Measurements from ENCODE around the gene PRR29. TPM values are rescaled to one million over a fixed set of nuclear protein-coding genes. Genes with fewer than 3 reads are reported as not detected.

The PRR29 gene
- total and polyA plus RNA-seq, 8 donors = 0.08 to 0.92 (median 0.50) TPM; not detected in 5

- Histone ChIP-seq H3K27me3 (no peaks in the 10 kb centered on the region), H3K4me3 (no peak overlapping the region), H3K4me1 (peaks cover 0 to 18% (median 8%) of the 10 kb centered on the region in 4 donors), H3K9me3 (no peaks in the 10 kb centered on the region), H3K36me3 (peaks cover 38 to 75% (median 68%) of the 10 kb centered on the region in 4 donors), H3K27ac (no peak overlapping the region)
- TF ChIP-seq POLR2A (IDR thresholded peaks at IDR 0.05) (no peak), EP300 (IDR thresholded peaks at IDR 0.05) (no peak), CTCF (IDR thresholded peaks at IDR 0.05) (no peak), POLR2AphosphoS5 (IDR thresholded peaks at IDR 0.05) (no peak)
- peak; percentile 39 to 60 for DNase-seq
- intact Hi-C loops (cut with DNase I; ENCODE audit: low total_unique reads) = loop anchor here (10.0 kb wide), 1 partner anchor 245 kb away; no protein-coding TSS in a partner anchor
- WGBS, 5 donors = 38 to 51% (median 47%) methylated on average over 6 of the region's 6 CpGs
Measured at GRCh38 chr17:64040206-64040605, 42.1 kb downstream of the PRR29 start.

- H3K4me3 ChIP-seq = no peak overlapping the region
- intact Hi-C loops (cut with DNase I; ENCODE audit: low total_unique reads) = loop anchor here (10.0 kb wide), 1 partner anchor 243 kb away; no protein-coding TSS in a partner anchor
- WGBS, 5 donors = 57 to 79% (median 66%) methylated on average over 8 to 11 of the region's 11 CpGs
- TF ChIP-seq POLR2A (IDR thresholded peaks at IDR 0.05) (no peak), EP300 (IDR thresholded peaks at IDR 0.05) (no peak), CTCF (IDR thresholded peaks at IDR 0.05) (no peak), POLR2AphosphoS5 (IDR thresholded peaks at IDR 0.05) (no peak)
- H3K27me3 ChIP-seq = no peaks in the 10 kb centered on the region
- H3K36me3 ChIP-seq = peaks cover 55 to 91% (median 83%) of the 10 kb centered on the region in 4 donors
- no peak for DNase-seq
- H3K9me3 ChIP-seq = no peaks in the 10 kb centered on the region
- peaks cover 0 to 18% (median 8%) of the 10 kb centered on the region in 4 donors for H3K4me1 ChIP-seq
- H3K27ac ChIP-seq = no peak overlapping the region
Measured at GRCh38 chr17:64041912-64042311, 43.8 kb downstream of the PRR29 start.

GRCh38 chr17:64042700-64043485, 44.7 kb downstream of the PRR29 start:
- WGBS, 5 donors = 77 to 93% (median 84%) methylated on average over 10 to 12 of the region's 12 CpGs
- H3K36me3 ChIP-seq = peaks cover 64 to 94% (median 89%) of the 10 kb centered on the region in 4 donors
- no peaks in the 10 kb centered on the region for H3K27me3 ChIP-seq
- no peak for DNase-seq
- no peaks in the 10 kb centered on the region for H3K9me3 ChIP-seq
- TF ChIP-seq POLR2AphosphoS5 (IDR thresholded peaks at IDR 0.05) (no peak), POLR2A (IDR thresholded peaks at IDR 0.05) (no peak), CTCF (IDR thresholded peaks at IDR 0.05) (no peak), EP300 (IDR thresholded peaks at IDR 0.05) (no peak)
- H3K4me1 ChIP-seq = peaks cover 0 to 18% (median 8%) of the 10 kb centered on the region in 4 donors
- no peak overlapping the region for H3K4me3 ChIP-seq
- intact Hi-C loops (cut with DNase I; ENCODE audit: low total_unique reads) = loop anchor here (10.0 kb wide), 1 partner anchor 242 kb away; no protein-coding TSS in a partner anchor
- H3K27ac ChIP-seq = no peak overlapping the region

GRCh38 chr17:64045176-64045575, 47.0 kb downstream of the PRR29 start:
- Histone ChIP-seq H3K9me3 (no peaks in the 10 kb centered on the region), H3K27me3 (no peaks in the 10 kb centered on the region), H3K36me3 (peaks cover 79 to 99% (median 96%) of the 10 kb centered on the region in 4 donors), H3K27ac (no peak overlapping the region), H3K4me1 (peaks cover 0 to 13% (median 7%) of the 10 kb centered on the region in 4 donors), H3K4me3 (no peak overlapping the region)
- intact Hi-C loops (cut with DNase I; ENCODE audit: low total_unique reads) = loop anchor here (10.0 kb wide), 1 partner anchor 240 kb away; no protein-coding TSS in a partner anchor
- WGBS, 5 donors = 84 to 87% (median 86%) methylated on average over 12 to 13 of the region's 13 CpGs
- no peak for TF ChIP-seq CTCF (IDR thresholded peaks at IDR 0.05)
- TF ChIP-seq POLR2A (IDR thresholded peaks at IDR 0.05) = no peak
- TF ChIP-seq POLR2AphosphoS5 (IDR thresholded peaks at IDR 0.05) = no peak
- TF ChIP-seq EP300 (IDR thresholded peaks at IDR 0.05) = no peak
- no peak for DNase-seq

All from stomach (tissue), 9 donors.